HG03575 (cell line): Measurements from ENCODE around the gene TRAP1.

ENCODE experiments used
- ATAC-seq: cut with Tn5 transposase; IDR thresholded peaks from one replicate; pipeline ENCODE4 v1.9.1; 2021; ENCODE audit not compliant: unreplicated experiment, insufficient number of reproducible peaks, low FRiP score; ENCODE audit errors: extremely low read depth

The TRAP1 gene

GRCh38 chr16:3738541-3738940, 21.2 kb upstream of the TRAP1 start:
- no peak for ATAC-seq

- ATAC-seq: no peak
These were observed 20.8 kb upstream of the TRAP1 start for GRCh38 chr16:3738128-3738527.

GRCh38 chr16:3737181-3737580, 19.9 kb upstream of the TRAP1 start:
- no peak for ATAC-seq

- no peak for ATAC-seq
These were observed 18.8 kb upstream of the TRAP1 start for GRCh38 chr16:3736116-3736515.

GRCh38 chr16:3735541-3735940, 18.2 kb upstream of the TRAP1 start:
- ATAC-seq: no peak

- no peak for ATAC-seq
These were observed 17.5 kb upstream of the TRAP1 start for GRCh38 chr16:3734758-3735221.

GRCh38 chr16:3734084-3734757, 16.9 kb upstream of the TRAP1 start:
- no peak for ATAC-seq

GRCh38 chr16:3732171-3732570, 14.8 kb upstream of the TRAP1 start:
- no peak for ATAC-seq

GRCh38 chr16:3731126-3731935, 14.0 kb upstream of the TRAP1 start:
- no peak for ATAC-seq

- ATAC-seq: no peak
These were observed 13.1 kb upstream of the TRAP1 start for GRCh38 chr16:3730161-3731125.

GRCh38 chr16:3729161-3730112, 12.1 kb upstream of the TRAP1 start:
- no peak for ATAC-seq

- no peak for ATAC-seq
These were observed 11.3 kb upstream of the TRAP1 start for GRCh38 chr16:3728424-3729160.

GRCh38 chr16:3727806-3728381, 10.6 kb upstream of the TRAP1 start:
- no peak for ATAC-seq

GRCh38 chr16:3726021-3726687, 8.8 kb upstream of the TRAP1 start:
- no peak for ATAC-seq

- no peak for ATAC-seq
These were observed 8.0 kb upstream of the TRAP1 start for GRCh38 chr16:3725276-3725675.

- no peak for ATAC-seq
These were observed 5.2 kb upstream of the TRAP1 start for GRCh38 chr16:3722508-3722907.

- no peak for ATAC-seq
These were observed 3.1 kb upstream of the TRAP1 start for GRCh38 chr16:3720418-3720817.
